ENCODE results near the gene SAP25. TPM values are rescaled to one million over a fixed set of nuclear protein-coding genes. Genes with fewer than 3 reads are reported as not detected.

Gene SAP25
- total and polyA plus RNA-seq, 2 experiments from 2014 or later = 3.8 to 4.1 TPM

GRCh38 chr7:100604028-100604975, 30.6 kb upstream of the SAP25 start (continued):
- peak; percentile 44 to 52 for TF ChIP-seq CTCF (conservative IDR thresholded peaks at IDR 0.05; ENCODE audit: low read depth in 2 of 2)
- TF ChIP-seq JUNB (IDR thresholded peaks at IDR 0.05; ENCODE audit: unreplicated experiment) = no peak
- TF ChIP-seq, protein P1, sequence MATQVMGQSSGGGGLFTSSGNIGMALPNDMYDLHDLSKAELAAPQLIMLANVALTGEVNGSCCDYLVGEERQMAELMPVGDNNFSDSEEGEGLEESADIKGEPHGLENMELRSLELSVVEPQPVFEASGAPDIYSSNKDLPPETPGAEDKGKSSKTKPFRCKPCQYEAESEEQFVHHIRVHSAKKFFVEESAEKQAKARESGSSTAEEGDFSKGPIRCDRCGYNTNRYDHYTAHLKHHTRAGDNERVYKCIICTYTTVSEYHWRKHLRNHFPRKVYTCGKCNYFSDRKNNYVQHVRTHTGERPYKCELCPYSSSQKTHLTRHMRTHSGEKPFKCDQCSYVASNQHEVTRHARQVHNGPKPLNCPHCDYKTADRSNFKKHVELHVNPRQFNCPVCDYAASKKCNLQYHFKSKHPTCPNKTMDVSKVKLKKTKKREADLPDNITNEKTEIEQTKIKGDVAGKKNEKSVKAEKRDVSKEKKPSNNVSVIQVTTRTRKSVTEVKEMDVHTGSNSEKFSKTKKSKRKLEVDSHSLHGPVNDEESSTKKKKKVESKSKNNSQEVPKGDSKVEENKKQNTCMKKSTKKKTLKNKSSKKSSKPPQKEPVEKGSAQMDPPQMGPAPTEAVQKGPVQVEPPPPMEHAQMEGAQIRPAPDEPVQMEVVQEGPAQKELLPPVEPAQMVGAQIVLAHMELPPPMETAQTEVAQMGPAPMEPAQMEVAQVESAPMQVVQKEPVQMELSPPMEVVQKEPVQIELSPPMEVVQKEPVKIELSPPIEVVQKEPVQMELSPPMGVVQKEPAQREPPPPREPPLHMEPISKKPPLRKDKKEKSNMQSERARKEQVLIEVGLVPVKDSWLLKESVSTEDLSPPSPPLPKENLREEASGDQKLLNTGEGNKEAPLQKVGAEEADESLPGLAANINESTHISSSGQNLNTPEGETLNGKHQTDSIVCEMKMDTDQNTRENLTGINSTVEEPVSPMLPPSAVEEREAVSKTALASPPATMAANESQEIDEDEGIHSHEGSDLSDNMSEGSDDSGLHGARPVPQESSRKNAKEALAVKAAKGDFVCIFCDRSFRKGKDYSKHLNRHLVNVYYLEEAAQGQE (IDR thresholded peaks at IDR 0.05; ENCODE audit: unreplicated experiment) = no peak
- no peak for TF ChIP-seq NANOG (IDR thresholded peaks at IDR 0.05; ENCODE audit: borderline replicate concordance)

- Histone ChIP-seq H3K36me3 (ENCODE audit: insufficient read depth) (no peaks in the 10 kb centered on the region), H4K20me1 (replicated peaks; ENCODE audit: insufficient read depth) (no peaks in the 10 kb centered on the region; the same call in 1 of the 2 replicates), H3K4me2 (peak overlapping the region; percentile 99), H3K9me2 (ENCODE audit: insufficient read depth) (no peaks in the 10 kb centered on the region), H3K27me3 (ENCODE audit: insufficient read depth) (peaks cover 13% of the 10 kb centered on the region), H3F3A (replicated peaks; ENCODE audit: low read depth) (0 out of 2 replicates have a peak, but pooled peaks cover 3% of the 10 kb centered on the region), H3K79me2 (replicated peaks; ENCODE audit: insufficient read depth) (no peaks in the 10 kb centered on the region), H3K4me1 (ENCODE audit: insufficient read depth) (peaks cover 26% of the 10 kb centered on the region), H3K27ac (ENCODE audit: low read depth) (peak overlapping the region; percentile 97), H3K4me3 (peak overlapping the region; percentile 90), H2AFZ (no peak overlapping the region)
- H3K36me3 Mint-ChIP-seq (ENCODE audit: low read depth) = peaks cover 7% of the 10 kb centered on the region; the same call in 2 of the 3 replicates
- peaks cover 37% of the 10 kb centered on the region for H3K4me1 Mint-ChIP-seq
- peaks cover 35% of the 10 kb centered on the region for H3K27me3 Mint-ChIP-seq (ENCODE audit: insufficient read depth, low read depth, poor library complexity)
- peak; percentile 13 for ATAC-seq
- no peaks in the 10 kb centered on the region for H3K9me3 Mint-ChIP-seq
- peak overlapping the region; percentile 86 for H3K4me3 Mint-ChIP-seq
- H3K27ac Mint-ChIP-seq = peak overlapping the region; percentile 94
- TF ChIP-seq NANOG (IDR thresholded peaks at IDR 0.05; ENCODE audit: borderline replicate concordance) = no peak
- no peak for TF ChIP-seq EZH2 (IDR thresholded peaks at IDR 0.05; ENCODE audit: low read depth, unreplicated experiment)
- no peak for TF ChIP-seq CREB1 (CRISPR knock-in tag; IDR thresholded peaks at IDR 0.05; ENCODE audit: low read depth)
- TF ChIP-seq, protein P2, sequence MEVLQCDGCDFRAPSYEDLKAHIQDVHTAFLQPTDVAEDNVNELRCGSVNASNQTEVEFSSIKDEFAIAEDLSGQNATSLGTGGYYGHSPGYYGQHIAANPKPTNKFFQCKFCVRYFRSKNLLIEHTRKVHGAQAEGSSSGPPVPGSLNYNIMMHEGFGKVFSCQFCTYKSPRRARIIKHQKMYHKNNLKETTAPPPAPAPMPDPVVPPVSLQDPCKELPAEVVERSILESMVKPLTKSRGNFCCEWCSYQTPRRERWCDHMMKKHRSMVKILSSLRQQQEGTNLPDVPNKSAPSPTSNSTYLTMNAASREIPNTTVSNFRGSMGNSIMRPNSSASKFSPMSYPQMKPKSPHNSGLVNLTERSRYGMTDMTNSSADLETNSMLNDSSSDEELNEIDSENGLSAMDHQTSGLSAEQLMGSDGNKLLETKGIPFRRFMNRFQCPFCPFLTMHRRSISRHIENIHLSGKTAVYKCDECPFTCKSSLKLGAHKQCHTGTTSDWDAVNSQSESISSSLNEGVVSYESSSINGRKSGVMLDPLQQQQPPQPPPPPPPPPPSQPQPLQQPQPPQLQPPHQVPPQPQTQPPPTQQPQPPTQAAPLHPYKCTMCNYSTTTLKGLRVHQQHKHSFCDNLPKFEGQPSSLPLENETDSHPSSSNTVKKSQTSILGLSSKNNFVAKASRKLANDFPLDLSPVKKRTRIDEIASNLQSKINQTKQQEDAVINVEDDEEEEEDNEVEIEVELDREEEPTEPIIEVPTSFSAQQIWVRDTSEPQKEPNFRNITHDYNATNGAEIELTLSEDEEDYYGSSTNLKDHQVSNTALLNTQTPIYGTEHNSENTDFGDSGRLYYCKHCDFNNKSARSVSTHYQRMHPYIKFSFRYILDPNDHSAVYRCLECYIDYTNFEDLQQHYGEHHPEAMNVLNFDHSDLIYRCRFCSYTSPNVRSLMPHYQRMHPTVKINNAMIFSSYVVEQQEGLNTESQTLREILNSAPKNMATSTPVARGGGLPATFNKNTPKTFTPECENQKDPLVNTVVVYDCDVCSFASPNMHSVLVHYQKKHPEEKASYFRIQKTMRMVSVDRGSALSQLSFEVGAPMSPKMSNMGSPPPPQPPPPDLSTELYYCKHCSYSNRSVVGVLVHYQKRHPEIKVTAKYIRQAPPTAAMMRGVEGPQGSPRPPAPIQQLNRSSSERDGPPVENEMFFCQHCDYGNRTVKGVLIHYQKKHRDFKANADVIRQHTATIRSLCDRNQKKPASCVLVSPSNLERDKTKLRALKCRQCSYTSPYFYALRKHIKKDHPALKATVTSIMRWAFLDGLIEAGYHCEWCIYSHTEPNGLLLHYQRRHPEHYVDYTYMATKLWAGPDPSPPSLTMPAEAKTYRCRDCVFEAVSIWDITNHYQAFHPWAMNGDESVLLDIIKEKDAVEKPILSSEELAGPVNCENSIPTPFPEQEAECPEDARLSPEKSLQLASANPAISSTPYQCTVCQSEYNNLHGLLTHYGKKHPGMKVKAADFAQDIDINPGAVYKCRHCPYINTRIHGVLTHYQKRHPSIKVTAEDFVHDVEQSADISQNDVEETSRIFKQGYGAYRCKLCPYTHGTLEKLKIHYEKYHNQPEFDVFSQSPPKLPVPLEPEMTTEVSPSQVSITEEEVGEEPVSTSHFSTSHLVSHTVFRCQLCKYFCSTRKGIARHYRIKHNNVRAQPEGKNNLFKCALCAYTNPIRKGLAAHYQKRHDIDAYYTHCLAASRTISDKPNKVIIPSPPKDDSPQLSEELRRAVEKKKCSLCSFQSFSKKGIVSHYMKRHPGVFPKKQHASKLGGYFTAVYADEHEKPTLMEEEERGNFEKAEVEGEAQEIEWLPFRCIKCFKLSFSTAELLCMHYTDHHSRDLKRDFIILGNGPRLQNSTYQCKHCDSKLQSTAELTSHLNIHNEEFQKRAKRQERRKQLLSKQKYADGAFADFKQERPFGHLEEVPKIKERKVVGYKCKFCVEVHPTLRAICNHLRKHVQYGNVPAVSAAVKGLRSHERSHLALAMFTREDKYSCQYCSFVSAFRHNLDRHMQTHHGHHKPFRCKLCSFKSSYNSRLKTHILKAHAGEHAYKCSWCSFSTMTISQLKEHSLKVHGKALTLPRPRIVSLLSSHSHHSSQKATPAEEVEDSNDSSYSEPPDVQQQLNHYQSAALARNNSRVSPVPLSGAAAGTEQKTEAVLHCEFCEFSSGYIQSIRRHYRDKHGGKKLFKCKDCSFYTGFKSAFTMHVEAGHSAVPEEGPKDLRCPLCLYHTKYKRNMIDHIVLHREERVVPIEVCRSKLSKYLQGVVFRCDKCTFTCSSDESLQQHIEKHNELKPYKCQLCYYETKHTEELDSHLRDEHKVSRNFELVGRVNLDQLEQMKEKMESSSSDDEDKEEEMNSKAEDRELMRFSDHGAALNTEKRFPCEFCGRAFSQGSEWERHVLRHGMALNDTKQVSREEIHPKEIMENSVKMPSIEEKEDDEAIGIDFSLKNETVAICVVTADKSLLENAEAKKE (CRISPR knock-in tag; IDR thresholded peaks at IDR 0.05) = no peak
- no peak for TF ChIP-seq EZH2phosphoT487 (IDR thresholded peaks at IDR 0.05; ENCODE audit: unreplicated experiment)
- no peak for TF ChIP-seq JUNB (IDR thresholded peaks at IDR 0.05; ENCODE audit: unreplicated experiment)
- no peak for TF ChIP-seq ETS1 (IDR thresholded peaks at IDR 0.05)
- peak; percentile 64 for DNase-seq (ENCODE audit: low spot score)
Observed at GRCh38 chr7:100603726-100604027, 30.0 kb upstream of the SAP25 start.
